NAMALWA (cell line): ENCODE measurements around the gene TMEM132D.

Experiments
- DNase-seq: peaks from one replicate; pipeline ENCODE4 v3.0.0-alpha.2; 2015; ENCODE audit warnings: low spot score

Gene TMEM132D

DNA sequence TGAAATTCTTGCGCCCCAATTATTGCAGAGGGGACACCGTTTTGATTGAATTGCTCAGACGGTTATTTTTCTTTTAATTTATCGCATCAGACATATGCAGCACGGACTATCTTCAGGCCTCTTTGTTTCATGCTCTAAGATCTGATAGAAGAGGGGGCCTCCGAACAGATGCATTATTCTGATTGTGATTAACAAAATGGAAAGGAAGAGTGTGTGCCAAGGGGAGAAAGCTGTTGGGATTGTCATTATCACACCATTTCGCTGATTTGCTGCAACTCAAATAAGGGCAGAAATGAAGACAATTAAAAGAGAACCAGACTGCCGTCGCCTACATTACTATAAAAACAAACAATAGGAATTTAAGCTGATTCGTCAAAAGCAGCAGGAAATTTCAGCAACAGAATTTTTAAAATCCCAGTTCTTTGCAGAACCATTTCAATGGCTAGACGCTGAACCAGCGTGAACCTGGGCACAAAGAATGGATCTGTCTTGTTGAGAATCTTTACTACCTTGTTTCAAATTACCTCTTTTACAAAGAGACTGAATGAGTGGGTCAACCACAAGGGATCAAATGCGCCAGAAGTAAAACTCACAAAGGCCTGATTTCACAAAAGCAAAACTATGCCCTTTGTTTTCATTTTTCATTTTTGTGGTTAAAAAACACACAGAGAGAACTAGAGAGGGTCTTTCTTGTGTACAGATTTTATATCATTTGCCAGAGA, 30.6 kb downstream of the TMEM132D start:
- DNase-seq = no peak

GRCh38 chr12:129871991-129872972, 31.5 kb downstream of the TMEM132D start:
- DNase-seq = no peak

DNA sequence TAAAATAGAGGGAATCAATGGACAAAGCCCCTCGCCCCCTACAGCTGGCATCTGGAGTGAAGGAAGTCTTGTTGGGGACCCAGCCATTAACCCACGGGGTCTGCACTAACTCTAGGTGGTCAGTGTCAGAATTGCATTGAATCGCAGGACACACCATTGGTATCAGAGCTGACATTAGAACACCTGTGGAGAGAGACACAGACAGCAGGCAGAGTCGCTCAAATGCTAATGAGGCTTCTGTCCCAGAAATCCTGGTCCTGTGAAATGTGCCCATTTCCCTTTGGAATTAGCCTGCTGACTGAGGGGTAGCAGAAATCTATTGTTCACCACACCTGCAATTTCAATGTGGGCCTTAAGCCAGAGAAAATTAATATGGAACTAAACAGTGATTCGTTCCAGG, 33.0 kb downstream of the TMEM132D start:
- no peak for DNase-seq

DNA sequence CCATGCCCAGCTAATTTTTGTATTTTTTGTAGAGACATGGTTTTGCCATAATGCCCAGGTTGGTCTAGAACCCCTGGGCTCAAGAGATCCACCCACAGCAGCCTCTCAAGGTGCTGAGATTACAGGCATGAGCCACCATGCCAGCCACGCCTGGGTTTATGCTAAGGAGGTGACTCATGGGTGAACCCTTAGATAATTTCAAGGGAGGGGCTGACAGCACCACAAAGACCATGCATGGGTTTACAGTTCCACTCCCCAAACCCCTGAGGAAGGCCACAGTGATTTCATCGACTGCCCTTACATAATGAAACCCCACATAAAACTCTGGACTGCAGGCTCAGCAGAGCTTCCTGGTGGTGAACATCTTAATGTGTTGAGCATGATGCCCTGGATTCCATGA, 33.7 kb downstream of the TMEM132D start:
- no peak for DNase-seq

- no peak for DNase-seq
Measured at GRCh38 chr12:129868575-129868974, 35.2 kb downstream of the TMEM132D start.

DNA sequence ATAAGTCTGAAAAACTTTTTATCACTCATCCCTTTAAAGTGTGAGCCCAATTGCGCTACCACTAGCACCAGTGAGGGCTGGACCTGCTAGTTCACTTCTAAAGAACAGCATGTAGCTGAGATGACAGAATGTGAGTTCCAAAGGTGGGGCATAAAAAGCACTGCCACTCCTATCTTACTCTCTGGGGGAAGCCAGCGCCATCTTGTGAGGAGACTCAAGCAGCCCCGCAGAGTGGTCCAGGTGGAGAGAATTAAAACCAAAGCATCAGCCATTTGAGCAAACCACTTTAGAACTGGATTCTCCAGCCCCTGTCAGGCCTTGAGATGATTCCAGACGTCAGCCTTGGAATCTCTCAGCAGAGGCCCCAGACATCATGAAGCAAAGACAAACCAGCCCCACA, 39.9 kb downstream of the TMEM132D start:
- DNase-seq = no peak

DNA sequence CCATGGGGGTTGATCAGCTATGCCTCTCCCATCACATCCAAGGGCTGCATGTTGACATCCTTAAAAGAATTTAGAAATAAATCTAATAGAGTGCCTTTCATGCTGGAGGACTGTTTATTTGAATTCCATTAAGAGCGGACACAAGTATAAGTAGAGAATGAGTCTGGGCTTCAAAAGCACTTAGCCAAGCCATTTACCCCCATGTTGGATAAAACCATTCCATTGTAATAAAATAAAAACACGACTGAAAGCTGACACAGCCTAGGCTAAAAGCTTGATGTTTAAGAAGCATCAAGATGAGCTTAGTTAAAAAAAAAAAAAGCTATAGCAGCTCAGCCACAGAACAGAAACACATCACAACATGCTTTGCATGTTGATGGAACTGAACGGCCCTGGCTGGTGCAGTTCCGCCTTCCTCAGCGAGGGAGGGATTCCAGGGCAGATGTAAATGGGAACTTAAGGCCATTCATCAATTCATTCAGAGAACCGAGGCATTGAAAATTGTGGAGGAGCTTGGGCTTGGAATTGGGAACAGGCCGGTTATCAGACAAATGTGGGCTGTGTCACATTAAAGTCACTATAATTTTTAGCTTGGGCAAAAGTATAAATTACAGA, 41.2 kb downstream of the TMEM132D start:
- DNase-seq = no peak

DNA sequence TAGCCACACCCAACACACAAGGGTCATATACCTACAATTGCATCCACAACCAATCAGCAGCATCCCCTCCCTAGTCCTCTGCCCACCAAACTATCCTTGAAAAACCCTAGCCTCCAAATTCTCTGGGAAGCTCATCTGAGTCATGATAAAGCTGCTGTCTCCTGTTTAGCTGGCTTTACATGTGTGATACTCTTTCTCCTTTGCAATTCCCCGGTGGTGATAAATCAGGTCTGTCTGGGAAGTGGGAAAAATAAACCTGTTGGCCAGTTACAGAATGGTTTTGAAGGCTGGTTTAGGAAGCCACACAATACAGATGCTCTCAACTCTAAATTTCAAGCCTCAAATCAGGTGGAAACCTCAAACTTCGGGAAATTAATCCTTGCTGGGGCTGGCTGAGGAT, 41.9 kb downstream of the TMEM132D start:
- DNase-seq = no peak

- DNase-seq = no peak
Measured at GRCh38 chr12:129854591-129854990, 49.2 kb downstream of the TMEM132D start.

GRCh38 chr12:129851296-129851695, 52.5 kb downstream of the TMEM132D start:
- DNase-seq = no peak

- DNase-seq = no peak
Measured at GRCh38 chr12:129848876-129849275, 54.9 kb downstream of the TMEM132D start.

- no peak for DNase-seq
Measured at GRCh38 chr12:129847063-129847462, 56.8 kb downstream of the TMEM132D start.

GRCh38 chr12:129844662-129845220, 59.1 kb downstream of the TMEM132D start:
- DNase-seq = no peak

GRCh38 chr12:129841251-129841650, 62.6 kb downstream of the TMEM132D start:
- no peak for DNase-seq

GRCh38 chr12:129840145-129840884, 63.5 kb downstream of the TMEM132D start:
- DNase-seq = no peak

DNA sequence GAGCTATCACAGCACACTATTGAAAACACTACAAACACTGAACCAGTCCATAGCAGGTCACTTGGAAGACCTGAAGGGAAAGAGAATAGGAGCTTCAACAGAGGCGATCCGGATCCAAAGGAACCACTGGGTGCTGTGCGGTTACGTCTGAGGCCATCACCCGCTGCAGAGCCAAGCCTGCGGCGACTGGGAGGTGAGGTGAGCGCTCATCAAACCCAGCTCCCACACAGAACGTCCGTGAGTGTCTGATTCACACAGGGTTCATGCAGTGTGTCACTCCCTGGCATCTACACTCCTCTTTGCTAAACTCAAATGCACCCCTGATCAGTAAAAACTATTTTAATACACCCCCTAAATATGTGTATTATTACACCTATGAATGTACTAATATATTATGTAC, 64.1 kb downstream of the TMEM132D start:
- DNase-seq = no peak

- DNase-seq = no peak
Measured at GRCh38 chr12:129831294-129831693, 72.5 kb downstream of the TMEM132D start.

DNA sequence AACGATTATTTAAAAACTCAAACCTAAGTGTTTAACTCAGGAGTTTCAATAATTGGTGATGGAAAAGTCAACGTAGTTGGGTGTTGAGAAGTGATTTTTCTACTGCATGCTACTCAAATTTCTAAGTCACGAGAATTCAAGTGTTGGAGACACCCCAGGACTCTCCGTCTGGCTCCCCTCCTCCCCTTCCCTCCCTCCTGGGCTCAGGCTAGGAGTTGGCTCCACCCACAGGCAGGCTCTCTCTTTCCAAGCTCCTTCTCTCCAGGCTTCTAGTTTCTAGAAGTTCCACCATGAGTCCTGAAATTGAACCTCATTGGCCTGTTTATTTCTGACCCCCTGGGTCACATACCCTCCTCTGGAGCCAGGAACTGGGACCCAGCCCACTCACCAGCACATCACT, 73.0 kb downstream of the TMEM132D start:
- DNase-seq = no peak

GRCh38 chr12:129827866-129828384, 75.9 kb downstream of the TMEM132D start:
- DNase-seq = no peak

GRCh38 chr12:129827102-129827865, 76.5 kb downstream of the TMEM132D start:
- no peak for DNase-seq

DNA sequence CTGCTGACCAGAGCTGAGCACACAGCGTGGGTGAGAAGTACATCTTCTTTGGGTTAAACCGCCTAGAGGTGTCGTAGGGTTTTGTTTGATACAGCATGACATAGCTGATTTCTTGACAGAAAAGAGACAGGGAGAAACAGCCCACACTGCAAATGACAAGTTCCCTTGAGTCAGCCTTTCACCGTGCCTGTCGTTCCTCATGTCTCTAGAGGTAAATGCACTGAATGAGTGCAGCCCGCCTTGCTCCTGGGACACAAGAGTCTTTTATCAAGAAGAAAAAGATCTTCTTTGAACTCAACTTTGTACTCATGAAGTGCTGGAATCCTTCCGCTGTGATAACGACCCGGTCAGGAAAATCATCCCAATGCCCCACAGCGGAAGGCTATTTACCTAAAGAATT, 77.6 kb downstream of the TMEM132D start:
- no peak for DNase-seq
